Bronchial epithelial cell (primary cell): ENCODE results near the gene TBCE. TPM values are rescaled to one million over a fixed set of nuclear protein-coding genes. Genes with fewer than 3 reads are reported as not detected.

Source experiments
- DNase-seq: peaks from one replicate; pipeline ENCODE4 v3.0.0-alpha.2; 2010; ENCODE audit warnings: low read depth
- FAIRE-seq: peaks from 2 replicates; lab custom pipeline; 2011; peaks lifted over from hg19 to GRCh38; lab: Jason Lieb, UNC
- H3K27me3 ChIP-seq: 2 replicates; pipeline ENCODE4 v1.5.1; 2011; ENCODE audit warnings: low read length; ENCODE audit not compliant: control insufficient read depth, insufficient read depth
- H3K36me3 ChIP-seq: 2 replicates; pipeline ENCODE4 v1.5.1; 2011; ENCODE audit warnings: low read length; ENCODE audit not compliant: control insufficient read depth, insufficient read depth
- H3K4me3 ChIP-seq: 2 replicates; pipeline ENCODE4 v1.5.1; 2011; ENCODE audit warnings: mild to moderate bottlenecking, low read depth, low read length, control low read depth
- total RNA-seq: library from RNA; depleted of rRNA; stranded (reverse); fragments of >200 nt; gene quantifications from 2 replicates; pipeline ENCODE4 v1.2.1, GENCODE V29; 2014
- TF ChIP-seq, protein P1 (sequence below): IDR thresholded peaks from 2 replicates; pipeline ENCODE4 v1.5.1; 2011; ENCODE audit warnings: mild to moderate bottlenecking, moderate library complexity, low read length, control low read depth, inconsistent platforms; ENCODE audit not compliant: insufficient read depth, severe bottlenecking

TBCE gene
- total RNA-seq, 1 donor from 2014 or later = 25.0 TPM

DNA sequence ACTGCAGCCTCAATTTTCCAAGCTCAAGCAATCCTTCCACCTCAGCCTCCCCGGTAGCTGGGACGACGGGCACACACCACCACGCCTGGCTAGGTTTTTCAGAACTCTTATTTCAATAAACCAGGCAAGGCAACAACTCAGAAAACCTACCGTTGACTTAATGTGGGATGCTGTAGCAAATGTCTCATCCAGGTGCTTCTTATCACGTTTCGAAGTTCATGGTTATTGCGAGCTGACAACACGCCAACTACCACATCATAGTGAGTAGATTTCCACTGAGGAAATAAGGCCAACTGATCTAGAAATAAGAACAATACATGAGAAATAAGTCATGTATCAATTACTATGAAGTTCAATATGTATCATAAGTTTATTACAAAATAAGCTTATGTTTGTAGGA, 127.3 kb downstream of the TBCE start:
- no peak for DNase-seq
- TF ChIP-seq, protein P1, sequence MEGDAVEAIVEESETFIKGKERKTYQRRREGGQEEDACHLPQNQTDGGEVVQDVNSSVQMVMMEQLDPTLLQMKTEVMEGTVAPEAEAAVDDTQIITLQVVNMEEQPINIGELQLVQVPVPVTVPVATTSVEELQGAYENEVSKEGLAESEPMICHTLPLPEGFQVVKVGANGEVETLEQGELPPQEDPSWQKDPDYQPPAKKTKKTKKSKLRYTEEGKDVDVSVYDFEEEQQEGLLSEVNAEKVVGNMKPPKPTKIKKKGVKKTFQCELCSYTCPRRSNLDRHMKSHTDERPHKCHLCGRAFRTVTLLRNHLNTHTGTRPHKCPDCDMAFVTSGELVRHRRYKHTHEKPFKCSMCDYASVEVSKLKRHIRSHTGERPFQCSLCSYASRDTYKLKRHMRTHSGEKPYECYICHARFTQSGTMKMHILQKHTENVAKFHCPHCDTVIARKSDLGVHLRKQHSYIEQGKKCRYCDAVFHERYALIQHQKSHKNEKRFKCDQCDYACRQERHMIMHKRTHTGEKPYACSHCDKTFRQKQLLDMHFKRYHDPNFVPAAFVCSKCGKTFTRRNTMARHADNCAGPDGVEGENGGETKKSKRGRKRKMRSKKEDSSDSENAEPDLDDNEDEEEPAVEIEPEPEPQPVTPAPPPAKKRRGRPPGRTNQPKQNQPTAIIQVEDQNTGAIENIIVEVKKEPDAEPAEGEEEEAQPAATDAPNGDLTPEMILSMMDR = no peak
- FAIRE-seq = no peak
- Histone ChIP-seq H3K27me3 (no peaks in the 10 kb centered on the region), H3K36me3 (peaks cover 13% of the 10 kb centered on the region), H3K4me3 (no peak overlapping the region)

DNA sequence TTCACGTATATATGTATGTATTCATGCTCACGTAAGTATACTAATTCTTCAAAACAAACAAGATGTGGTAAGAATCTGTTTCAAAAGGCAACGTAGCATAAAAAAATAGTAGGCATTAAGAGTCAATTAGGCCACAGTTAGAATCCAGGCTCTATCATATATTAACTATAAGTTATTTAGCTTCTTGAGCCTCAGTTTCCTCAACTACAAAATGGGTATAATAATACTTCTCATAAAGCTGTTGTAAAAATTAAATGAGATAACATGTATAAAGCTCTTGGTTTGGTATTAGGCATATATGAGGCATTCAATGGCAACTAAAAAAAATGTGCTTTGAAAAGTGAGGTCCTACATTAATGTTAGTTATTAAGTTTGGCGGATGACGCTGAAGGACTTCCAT, 127.8 kb downstream of the TBCE start:
- Histone ChIP-seq H3K36me3 (peaks cover 14% of the 10 kb centered on the region), H3K27me3 (no peaks in the 10 kb centered on the region), H3K4me3 (no peak overlapping the region)
- no peak for FAIRE-seq
- TF ChIP-seq, protein P1 = no peak
- DNase-seq = no peak

DNA sequence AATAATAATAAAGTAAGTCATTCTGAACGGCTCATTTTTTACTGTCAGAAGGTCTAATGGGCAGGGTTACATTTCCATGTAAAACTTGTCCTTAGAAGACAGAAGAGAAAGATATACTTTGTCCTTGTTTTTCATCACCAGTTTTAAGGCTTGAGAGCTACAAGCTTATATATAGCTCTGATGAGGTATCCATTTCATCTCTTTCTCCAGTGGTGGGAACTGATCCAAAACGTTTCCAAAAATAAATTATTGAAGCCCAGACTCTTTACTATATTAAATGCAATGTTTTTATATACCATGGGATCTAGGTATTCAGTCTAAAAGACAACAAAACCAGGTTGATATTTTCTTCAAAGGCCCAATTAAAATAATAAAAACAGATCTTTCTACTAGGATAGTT, 128.3 kb downstream of the TBCE start:
- no peaks in the 10 kb centered on the region for H3K27me3 ChIP-seq
- DNase-seq (no peak), FAIRE-seq (no peak)
- peaks cover 14% of the 10 kb centered on the region for H3K36me3 ChIP-seq
- H3K4me3 ChIP-seq = no peak overlapping the region
- TF ChIP-seq, protein P1 = no peak

DNA sequence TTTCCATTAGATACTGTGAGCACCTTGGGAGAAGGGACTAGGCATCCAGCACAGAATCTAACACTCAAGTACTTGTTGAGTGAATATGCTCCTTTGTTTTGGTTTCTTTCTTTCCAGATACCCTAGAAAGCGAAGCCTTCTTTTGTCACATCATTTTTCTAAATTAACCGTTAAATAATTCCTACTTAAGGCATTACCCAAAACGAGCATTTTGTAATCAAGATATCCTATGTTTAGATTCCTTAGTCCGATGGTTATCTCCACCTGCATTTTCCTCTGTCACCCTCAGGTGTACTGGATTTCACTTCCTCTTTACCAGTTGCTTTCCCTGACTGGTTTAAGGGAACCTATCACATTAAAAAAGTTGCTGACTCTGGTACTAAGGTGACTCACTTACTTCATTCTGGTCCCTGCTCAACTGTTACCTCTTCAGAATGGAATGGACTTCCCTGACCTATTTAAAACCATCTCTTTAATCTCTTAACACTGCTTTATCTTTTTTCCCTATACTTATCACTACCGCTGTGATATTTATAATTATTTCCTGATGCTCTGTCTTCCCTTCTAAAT, 133.8 kb downstream of the TBCE start:
- DNase-seq = peak; percentile 77
- H3K4me3 ChIP-seq = no peak overlapping the region
- TF ChIP-seq, protein P1 = no peak
- no peaks in the 10 kb centered on the region for H3K27me3 ChIP-seq
- H3K36me3 ChIP-seq = peaks cover 2% of the 10 kb centered on the region
- no peak for FAIRE-seq

Other genes with a start within 250 kb of the TBCE start
- gene TOMM20, start 238.6 kb upstream of the TBCE start, total RNA-seq = 63.6 and 99.0 TPM in 2 replicates
- gene RBM34, start 206.2 kb upstream of the TBCE start, total RNA-seq = 60.6 and 63.4 TPM in 2 replicates
- 11.8 and 37.9 TPM in 2 replicates for gene ARID4B, start 39.2 kb upstream of the TBCE start, total RNA-seq
- gene GGPS1, start 38.9 kb upstream of the TBCE start, total RNA-seq = 21.6 and 25.3 TPM in 2 replicates
- 79.1 and 80.3 TPM in 2 replicates for gene B3GALNT2, start 137.0 kb downstream of the TBCE start, total RNA-seq